GM19455 (cell line): Measurements from ENCODE around the gene NFAM1.

Experiments used
- ATAC-seq: cut with Tn5 transposase; IDR thresholded peaks from one replicate; pipeline ENCODE4 v1.9.1; 2021; ENCODE audit not compliant: unreplicated experiment

NFAM1 gene

DNA sequence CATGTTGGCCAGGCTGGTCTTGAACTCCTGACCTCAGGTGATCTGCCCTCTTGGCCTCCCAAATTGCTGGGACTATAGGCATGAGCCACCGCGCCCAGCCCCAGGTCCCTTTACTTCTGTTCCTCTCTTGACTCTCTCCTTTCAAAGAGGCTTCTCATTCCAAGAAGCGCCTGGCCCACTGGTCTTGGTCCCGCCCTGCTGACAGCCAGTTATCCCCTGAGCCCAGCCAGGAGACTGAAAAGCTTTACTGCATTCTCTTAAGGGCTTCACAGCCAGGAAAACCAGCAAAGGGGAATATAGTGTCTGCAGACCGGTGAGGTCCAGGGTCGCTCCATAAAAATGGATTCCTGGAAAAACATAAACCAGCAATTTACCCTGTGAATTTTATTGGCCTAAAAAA lies 68.3 kb downstream of the NFAM1 start:
- no peak for ATAC-seq

DNA sequence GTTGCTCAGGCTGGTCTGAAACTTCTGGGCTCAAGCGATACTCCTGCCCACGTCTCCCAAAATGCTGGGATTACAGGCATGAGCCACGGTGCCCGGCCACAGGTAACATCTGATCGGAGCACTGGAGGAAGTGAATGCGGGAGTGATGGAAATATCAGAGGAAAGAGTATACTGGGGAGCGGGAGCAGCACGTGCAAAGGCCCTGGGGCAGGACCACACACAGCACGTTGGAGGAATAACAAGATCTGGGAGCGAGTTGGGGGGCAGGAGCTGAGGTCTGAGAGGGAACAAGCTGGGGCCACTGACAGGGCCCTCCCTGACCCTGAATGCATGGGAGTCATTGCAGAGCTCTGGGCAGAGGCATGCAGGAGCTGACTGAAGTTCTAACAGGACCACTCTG lies 70.7 kb downstream of the NFAM1 start:
- ATAC-seq = no peak

DNA sequence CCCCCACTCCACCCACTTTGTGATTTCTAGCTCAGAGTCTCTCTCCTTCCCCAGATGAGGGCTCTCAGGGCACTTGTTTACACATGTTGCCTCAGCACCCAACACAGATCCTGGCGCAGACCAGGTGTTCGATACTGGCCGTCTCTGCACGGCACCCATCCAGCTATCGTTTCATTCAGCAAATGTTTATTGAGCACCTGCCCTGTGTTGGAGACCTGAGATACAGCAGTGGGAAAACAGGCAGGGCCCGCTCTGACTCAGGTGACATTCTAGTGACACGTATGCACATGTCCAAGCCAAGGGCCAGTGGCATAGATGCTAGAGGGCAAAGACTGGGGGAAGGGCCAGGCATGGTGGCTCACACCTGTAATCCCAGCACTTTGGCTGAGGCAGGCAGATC lies 71.9 kb downstream of the NFAM1 start:
- no peak for ATAC-seq

DNA sequence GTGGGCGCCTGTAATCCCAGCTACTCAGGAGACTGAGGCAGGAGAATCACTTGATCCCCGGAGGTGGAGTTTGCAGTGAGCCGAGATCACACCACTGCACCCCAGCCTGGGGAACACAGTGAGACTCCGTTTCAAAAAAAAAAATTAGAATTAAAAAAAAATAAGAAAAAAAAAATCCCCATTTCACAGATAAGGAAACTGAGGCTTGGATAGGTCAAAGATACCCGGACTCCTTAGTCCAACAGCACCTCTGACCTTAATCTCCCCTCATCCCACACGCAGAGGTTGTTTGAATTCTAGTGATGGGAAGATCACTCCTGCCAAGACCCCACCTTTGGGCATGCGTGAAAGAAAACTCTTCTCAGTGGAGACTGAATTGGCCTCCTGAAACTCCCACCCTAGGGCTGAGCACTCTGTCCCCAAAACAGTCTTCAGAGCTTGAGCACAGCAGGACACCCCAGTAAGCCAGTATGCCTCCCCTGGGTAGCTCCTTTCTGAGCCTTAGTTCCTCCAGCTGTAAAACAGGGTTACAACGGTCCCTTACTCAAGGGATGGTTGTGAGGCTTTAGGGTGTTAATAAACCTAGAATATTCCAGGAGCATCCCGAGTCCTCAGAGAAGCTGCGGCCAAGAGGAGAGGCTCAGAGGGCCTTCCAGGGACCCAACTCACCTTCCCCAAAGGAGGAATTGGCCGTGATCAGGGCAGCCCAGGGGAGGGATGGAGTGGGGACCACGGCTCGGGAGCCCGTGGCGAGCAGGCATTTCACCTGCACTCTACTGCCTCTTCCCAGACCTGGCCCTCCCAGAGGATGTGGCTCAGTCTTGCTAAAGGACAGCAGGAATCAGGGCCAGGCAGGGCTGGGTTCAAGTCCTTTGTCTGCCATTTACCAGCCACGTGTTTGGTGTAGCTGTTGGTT lies 73.3 kb downstream of the NFAM1 start:
- ATAC-seq = no peak

DNA sequence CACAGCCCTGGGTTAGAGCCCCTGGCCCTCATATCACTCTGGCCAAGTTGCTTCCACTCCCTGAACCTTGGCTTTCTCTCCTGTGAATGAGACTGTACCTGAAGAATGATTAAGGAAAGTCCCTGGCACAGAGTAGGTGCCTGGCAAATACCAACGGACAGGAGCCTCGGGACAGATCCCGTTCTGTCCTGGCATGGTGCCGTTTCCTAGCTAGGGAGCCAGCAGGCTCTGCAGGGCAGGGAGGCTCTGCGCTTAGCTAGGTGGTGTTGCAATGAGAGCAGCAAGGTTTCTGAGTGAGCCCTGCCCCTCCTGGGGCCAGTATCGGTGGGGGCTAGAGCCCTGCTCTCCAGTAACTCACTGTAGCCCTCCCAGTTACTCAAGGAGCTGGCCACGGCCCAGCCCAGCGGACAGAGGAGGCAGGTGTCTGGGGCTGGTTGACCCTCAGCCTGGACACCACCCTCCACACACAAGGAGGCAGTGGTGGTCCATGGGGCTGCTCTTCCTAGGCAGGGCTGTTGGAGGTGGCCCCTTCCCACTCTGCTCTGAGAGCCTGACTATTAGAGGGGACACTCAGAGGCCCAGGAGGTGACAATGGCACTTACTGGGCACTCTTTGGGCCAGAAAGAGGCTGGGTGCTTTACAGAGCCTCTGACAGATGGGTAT lies 74.4 kb downstream of the NFAM1 start:
- ATAC-seq = no peak

DNA sequence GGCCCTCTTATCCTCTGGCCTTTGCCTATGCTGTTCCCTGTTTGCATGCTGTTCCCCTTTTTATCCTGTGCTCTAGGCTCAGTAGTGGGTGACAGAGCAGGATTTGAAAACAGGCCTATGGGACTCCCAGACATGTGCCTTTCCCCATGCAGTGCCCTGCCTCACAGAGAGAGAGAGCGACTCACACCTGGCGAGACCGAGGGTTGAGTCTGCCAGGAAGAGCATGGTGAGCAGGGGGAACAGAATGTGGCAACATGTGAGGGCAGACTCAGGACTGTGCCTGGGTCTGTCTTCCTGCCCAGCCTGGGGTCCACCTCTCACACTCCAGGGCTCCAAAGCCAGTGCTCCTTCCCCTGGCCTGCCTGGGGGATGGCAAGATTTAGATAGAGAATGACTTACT lies 75.0 kb downstream of the NFAM1 start:
- ATAC-seq = no peak

DNA sequence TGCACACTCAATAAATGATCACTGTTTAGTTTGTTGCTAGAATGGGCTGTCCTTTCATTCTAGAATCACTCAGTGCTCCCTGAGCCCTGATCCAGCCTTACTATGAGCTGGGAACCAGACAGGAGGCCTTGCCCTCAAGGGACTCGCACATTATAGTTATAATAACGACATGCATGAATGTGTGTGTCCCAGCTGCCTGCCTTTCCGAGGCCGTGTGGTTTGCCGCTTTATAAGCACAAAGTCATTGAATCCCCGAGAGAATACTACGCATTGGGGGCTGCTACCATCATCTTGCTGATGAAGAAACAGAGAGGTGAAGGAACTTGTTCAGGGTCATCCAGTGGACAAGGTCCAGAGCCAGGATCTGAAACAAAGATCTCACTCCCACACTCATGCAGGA lies 75.7 kb downstream of the NFAM1 start:
- ATAC-seq = no peak

DNA sequence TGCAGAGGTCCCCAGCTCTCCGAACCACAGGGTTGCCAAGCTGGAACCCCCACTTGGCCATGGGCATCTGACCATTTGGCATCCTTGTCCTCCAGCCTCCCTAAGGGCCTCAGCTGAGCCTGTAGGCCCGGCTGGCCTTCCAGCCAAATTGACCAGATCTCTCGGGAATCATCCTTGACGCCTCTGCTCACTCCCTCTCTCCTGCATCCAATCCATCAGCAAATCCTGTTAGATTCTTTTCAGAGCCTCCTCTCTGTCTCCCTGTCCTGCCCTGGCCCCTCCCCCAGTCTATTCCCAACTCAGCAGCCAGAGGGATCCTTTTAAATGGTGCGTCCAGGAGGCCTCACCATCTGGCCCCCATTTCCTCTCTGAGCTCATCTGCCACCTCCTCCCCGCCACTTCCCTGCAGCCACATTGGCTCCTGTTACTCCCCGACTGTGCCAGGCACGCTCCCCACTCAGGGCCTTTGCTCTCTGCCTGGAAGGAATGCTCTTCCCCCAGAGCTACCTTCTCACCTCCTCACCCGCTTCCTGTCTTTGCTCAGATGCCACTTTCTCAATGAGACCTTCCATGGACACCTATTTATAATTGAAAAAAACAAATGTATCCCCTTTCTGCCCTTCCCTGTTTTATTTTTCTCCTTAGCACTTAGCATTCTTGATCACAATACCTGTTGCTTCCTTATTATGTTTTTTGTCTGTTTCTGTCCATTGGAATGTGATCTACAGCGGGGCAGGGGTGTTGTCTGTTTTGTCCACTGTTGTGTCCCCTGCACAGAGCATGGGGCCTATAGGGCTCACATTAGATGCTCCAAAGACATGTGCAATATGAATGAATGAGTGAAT lies 78.1 kb downstream of the NFAM1 start:
- ATAC-seq = no peak

DNA sequence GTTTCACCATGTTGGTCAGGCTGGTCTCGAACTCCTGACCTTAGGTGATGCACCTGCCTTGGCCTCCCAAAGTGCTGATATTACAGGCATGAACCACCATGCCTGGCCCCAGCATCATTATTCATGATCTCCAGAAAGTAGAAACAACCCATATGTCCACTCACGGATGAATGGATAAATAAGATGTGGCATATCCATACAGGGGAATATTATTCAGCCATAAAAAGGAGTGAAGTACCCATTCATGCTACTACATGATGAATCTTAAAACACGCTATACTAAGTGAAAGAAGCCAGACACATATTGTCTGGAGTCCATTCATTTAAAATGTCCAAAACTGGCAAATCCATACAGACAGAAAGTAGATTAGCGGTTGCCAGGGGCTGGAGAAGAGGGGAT lies 81.8 kb downstream of the NFAM1 start:
- no peak for ATAC-seq

DNA sequence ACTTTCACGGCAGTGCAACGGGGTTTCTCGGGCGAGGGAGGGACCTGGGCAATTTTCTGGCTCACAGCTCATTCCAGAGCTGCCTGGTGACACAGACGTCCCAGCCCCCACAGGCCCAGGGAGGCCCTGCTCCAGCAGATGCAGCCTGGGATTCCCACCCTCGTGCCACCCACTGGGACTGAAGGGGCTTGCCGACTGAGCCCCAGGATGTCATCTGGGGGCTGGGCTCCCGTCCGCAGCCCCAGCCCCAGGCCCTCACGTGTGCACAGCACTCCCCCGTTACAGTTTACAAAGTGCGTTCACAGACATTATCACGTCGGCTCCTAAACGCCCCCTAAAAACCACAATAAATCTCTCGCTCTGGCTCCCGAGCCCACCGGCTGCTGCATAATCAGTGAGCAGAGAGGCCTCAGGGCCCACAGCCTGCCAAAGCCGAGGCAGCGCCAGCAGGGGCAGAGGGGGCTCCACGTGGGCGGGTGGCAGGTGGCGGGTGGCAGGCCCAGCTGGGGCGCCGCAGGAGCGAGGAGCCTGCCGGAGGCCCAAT lies 84.8 kb downstream of the NFAM1 start:
- no peak for ATAC-seq

DNA sequence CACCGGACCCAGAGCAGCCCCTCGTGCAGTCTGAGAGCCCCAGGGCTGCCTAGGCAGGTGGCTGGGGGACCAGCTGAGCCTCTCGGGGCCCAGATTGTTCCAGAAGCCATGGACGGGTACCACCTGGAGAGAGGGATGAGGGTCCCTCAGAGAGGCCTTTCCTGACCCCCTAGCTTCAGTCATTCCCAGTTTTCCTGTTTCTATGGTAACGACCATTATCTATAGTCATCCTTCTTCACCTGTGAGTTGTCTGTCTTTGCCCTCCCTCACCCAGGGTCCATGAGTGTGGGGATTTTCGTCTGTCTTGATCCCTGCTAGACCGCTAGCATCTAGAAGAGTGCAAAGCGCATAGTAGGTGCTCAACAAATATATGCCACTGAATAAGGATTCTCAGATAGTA lies 85.5 kb downstream of the NFAM1 start:
- ATAC-seq = no peak

DNA sequence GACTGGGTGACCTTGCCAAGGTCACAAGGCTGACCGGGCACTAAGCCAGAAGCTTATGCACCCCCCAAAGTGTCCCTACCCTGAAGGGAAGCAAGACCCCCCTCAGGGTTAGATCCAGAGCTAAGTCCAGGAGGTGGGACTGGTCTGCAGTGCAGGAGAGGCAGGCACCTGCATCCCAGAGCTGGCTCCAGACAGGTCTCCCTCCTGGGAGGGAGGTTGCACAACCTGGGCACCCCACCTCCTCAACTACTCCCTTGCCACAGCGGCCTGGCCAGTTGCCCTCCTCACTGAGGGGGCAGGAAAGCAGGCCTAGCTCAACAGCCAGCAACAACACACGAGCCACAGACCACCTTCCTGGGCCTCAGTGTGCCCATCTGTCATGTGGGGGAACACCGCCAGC lies 86.7 kb downstream of the NFAM1 start:
- no peak for ATAC-seq

DNA sequence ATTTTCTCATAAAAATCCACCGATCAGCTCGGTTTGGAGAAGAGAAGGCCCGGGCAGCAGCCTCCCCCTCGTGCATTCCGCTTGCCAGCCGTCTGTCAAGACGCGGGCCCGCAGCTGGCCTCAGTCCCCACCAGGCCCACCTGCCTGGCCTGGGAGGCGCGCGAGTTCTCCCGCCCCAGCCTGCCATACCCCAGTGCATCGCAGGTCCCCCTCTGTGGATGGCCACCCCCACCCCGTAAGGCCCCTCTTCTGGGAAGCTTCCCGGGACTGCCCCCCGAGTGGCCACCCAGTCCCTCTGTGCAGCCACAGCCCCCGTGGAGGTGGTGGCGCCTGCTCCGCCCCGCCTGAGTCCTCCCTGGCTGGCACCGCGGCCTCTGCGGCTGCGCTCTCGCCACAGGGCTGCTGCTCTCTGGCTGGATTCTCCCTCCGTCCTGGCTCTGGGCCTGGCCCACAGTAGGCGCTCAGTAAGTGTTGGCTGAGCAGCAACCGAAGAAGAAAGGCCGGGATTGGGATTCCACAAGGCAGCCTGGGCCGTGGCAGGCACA lies 87.8 kb downstream of the NFAM1 start:
- no peak for ATAC-seq

DNA sequence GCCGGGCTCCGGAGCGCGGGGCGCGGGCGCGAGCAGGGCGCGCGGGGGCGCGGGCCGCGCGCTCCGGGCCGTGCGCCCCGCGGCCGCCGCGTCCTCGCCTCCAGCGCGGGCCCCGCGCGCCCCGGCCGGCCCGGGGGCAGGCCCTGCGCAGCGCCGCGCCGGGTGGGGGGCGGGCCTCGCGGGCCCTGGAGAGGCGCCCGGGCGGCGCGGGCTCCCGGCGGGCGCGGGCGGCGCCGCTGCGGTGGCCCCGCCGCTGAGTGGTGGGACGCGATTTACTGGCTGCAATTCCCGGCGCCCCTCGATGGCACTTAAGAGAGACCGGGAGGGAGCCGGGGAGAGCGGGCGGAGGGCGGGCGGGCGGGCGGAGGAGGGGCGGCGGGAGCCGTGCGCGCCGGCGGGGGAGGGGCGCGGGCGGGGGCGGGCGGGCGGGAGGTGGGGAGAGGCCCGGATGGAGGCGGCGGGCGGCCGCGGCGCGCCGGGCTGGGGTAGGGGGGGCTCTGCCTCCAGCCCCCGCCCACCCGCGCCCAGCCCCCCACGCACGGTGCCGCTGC lies 88.6 kb downstream of the NFAM1 start:
- no peak for ATAC-seq

DNA sequence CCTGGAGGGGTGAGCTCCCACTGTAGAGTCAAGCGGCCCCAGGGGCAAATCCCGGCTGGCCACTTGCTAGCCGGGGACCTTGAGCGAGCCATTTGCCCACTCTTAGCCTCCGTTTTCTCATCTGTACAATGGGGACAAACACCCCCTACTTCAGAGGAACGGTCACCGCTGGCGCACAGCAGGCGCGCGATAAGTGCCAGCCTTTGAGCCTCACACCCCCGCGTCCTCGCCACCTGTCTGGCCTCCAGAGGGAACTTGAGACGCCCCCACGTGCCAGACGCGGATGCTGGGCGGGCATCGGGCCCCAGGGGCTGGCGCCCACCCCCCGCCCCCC lies 89.1 kb downstream of the NFAM1 start:
- ATAC-seq = no peak

DNA sequence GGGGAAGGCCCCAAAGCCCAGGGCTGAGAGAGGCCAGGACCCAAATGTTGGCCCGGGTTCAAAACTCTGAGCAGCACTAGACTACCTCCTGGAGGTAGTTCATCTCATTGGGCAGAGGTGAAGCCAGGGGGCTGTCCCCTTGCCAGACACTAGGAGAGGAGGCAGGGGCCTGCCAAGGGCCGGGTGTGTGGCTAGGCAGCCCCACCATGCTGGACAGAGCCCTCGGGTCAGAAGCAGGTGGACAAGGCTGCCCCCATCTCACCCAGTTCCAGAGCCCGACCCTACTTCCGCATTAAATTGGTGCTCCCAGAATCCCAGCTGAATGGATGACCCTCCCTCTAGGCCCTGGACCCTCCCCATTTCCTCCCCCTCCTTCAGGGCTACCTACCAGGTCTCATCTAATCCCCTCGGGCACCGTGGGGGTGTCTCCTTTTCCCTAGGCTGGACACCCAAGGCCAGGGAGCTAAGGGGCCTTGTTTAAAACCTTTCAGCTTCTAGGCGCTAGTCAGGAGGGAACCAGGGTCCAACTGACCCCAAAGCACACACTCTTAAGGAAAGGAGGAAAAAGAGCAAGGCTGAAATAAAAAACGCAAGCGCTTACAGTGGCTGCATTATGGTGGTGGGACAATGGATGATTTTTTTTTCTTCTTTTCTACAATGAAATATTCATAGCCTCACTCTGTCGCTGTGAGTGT lies 89.6 kb downstream of the NFAM1 start:
- no peak for ATAC-seq

DNA sequence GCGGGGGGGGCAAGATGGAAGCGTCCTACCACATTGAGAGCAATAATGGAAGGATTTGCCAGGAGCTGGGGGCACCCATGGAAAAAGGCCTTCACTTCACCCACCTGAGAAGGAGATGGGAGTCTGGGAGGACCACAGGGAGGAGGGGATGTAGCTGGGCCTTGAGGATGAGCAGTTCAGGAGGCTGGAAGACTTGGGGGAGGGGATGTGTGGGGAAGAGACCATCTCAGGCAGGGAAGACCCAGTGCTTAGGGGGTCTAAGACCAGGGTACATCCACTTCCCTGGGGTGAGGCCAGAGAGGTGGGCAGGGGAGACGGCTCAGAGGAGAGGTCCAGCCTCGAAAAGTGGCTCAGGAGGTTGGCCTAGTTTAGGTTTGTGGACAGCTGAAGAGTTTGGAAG lies 90.4 kb downstream of the NFAM1 start:
- no peak for ATAC-seq

DNA sequence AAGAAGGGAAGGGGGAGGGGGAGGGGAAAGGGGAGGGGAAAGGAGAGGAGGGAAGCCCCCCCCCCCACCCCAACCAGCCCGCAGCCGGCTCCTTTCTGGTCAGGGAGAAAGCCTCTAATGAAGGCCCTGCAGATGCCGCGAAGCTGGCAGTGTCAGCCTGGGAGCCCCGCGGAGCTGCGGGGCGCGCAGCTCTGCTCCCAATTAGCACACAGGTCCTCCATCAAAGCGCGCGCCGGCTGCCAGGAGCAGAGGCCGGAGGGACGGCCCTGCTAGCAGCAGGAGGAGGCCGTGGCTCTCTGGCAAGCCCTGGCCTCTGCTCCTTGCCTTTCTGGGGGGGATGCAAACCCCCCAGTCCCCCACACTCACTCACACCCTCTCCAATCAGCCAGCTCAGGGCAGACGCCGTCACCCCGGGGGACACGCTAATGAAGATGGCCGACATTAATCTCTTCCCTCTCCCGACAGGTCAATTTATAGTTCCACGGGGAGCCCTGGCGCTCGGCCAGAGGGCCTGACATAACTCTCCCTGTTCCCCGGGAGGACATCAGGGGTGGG lies 91.3 kb downstream of the NFAM1 start:
- ATAC-seq = no peak

DNA sequence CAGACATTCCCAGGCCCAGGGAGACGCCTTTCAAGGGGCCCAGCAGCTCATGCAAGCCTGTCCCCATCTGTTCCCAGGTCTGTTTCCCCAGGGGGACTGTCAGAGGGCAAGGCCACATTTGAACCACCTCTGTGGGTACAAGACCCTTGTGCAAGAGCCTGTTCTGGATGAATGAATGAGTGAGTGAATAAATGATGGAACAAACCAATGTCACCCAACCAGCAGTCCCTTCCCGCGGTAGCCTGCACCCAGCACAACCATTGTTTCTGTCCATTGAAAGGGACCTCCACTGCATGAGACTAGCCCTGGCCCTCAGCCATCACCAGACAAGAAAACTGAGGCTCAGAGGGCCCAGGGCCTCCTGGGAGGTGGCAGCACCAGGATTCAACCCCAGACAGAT lies 92.1 kb downstream of the NFAM1 start:
- no peak for ATAC-seq

DNA sequence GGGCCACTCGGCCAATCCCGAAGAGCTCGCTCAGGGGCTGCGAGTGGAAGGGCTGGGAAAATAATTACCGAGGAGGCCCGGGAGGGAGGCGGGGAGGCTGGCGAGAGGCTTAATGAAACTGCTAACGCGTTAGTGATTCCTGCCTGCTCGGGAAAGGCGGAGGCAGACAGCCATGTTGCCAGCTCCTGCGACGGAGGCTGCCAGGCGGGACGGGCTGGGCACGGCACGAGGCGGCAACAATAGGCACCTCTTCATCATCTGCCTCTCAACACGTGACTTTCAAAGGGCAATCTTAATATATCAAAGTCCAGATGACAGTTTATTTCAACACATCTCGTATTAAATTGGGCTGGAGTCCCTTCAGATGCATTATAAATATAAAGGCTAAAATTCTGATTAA lies 93.7 kb downstream of the NFAM1 start:
- no peak for ATAC-seq
